Tibial artery (tissue), 4 donors: ENCODE results near the gene RSPH9.

Experiments used
- DNase-seq, 2 donors: peaks; one replicate each; pipeline ENCODE4 v3.0.0-alpha.2; 2019
- H3K27ac ChIP-seq, 2 donors: fragments of 200-600 bp; sonication (generic) in 1 of 2; 1 replicate in 1 of 2; 2 replicates in 1 of 2; pipeline ENCODE4 v1.5.1; 2018 to 2019; ENCODE audit warnings: mild to moderate bottlenecking in 1 of 2
- H3K27me3 ChIP-seq, 2 donors: fragments of 200-600 bp; sonication (generic) in 1 of 2; one replicate each; pipeline versions ENCODE4 v1.5.1 to v1.6.0; 2016 to 2019
- H3K36me3 ChIP-seq, 3 donors: fragments of 200-600 bp; sonication (generic) in 2 of 3; one replicate each; pipeline ENCODE4 v1.5.1; 2016 to 2019; ENCODE audit warnings: mild to moderate bottlenecking in 2 of 3
- H3K4me1 ChIP-seq, 4 donors: fragments of 200-600 bp; sonication (generic) in 2 of 4; 1 replicate in 3 of 4; 2 replicates in 1 of 4; pipeline ENCODE4 v1.5.1; 2016 to 2019
- H3K4me3 ChIP-seq, 2 donors: fragments of 200-600 bp; sonication (generic) in 1 of 2; 1 replicate in 1 of 2; 2 replicates in 1 of 2; pipeline ENCODE4 v1.5.1; 2018 to 2019; ENCODE audit warnings: mild to moderate bottlenecking in 2 of 2
- H3K9me3 ChIP-seq, 3 donors: fragments of 200-600 bp; sonication (generic) in 1 of 3; one replicate each; pipeline ENCODE4 v1.5.1; 2016 to 2019
- intact Hi-C: fragments of 100-400 bp; cut with DNase I; formaldehyde crosslinking; loops from one replicate; pipeline ENCODE4 v1.15.0; 2023; ENCODE audit warnings: low total_unique reads
- TF ChIP-seq, protein P1 (sequence below), 2 experiments: fragments of 200-600 bp in 1 of 2; fragments of 450-650 bp in 1 of 2; IDR thresholded peaks; one replicate each; pipeline ENCODE4 v1.5.1; 2017 to 2019; ENCODE audit warnings: antibody characterized with exemption in 2 of 2, mild to moderate bottlenecking in 1 of 2, moderate library complexity in 1 of 2

RSPH9 gene

DNA sequence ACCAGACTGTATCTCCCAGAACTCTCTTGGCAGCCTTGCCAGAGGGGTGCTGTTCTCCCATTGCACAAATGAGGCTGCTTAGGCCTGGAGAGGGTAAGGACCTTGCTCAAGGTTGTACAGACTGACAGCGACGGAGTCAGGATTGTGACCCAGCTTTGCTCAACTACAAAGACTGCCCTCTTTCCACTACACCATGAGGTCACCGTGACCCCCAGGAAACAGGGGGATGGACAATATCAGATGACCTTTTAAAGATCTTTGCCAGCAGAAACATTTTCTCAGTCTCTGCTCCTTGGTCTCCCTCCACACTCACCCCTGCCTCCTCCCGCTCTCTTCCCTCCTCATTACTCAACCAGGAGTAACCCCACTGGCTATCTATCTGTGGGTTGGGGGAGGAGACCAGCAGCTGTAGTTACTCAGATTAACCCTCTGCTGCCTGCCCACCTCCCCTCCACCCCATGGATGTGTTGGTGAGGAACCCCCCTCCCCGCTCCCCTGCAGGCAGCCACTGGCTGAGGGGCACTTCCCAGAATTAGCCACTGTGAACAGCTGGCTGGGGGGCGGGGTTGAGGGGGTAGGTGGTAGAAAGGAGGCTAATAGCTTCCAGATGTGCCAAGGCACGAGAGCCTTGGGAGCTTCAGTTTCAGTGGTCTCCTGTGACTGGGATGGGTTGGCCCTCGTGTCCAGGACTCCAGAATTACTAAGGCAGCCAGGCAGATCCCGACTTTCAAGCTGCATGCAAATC is 69.6 kb downstream of the RSPH9 start:
- Histone ChIP-seq H3K4me3 (no peak overlapping the region), H3K36me3 (no peaks in the 10 kb centered on the region), H3K9me3 (no peaks in the 10 kb centered on the region), H3K4me1 (peaks cover 0 to 19% (median 10%) of the 10 kb centered on the region in 4 donors), H3K27me3 (peaks cover 0 to 3% of the 10 kb centered on the region in 2 donors), H3K27ac (no peak overlapping the region)
- TF ChIP-seq, protein P1, sequence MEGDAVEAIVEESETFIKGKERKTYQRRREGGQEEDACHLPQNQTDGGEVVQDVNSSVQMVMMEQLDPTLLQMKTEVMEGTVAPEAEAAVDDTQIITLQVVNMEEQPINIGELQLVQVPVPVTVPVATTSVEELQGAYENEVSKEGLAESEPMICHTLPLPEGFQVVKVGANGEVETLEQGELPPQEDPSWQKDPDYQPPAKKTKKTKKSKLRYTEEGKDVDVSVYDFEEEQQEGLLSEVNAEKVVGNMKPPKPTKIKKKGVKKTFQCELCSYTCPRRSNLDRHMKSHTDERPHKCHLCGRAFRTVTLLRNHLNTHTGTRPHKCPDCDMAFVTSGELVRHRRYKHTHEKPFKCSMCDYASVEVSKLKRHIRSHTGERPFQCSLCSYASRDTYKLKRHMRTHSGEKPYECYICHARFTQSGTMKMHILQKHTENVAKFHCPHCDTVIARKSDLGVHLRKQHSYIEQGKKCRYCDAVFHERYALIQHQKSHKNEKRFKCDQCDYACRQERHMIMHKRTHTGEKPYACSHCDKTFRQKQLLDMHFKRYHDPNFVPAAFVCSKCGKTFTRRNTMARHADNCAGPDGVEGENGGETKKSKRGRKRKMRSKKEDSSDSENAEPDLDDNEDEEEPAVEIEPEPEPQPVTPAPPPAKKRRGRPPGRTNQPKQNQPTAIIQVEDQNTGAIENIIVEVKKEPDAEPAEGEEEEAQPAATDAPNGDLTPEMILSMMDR (IDR thresholded peaks at IDR 0.05): no peak
- intact Hi-C loops: no loop called here
- no peak for DNase-seq

DNA sequence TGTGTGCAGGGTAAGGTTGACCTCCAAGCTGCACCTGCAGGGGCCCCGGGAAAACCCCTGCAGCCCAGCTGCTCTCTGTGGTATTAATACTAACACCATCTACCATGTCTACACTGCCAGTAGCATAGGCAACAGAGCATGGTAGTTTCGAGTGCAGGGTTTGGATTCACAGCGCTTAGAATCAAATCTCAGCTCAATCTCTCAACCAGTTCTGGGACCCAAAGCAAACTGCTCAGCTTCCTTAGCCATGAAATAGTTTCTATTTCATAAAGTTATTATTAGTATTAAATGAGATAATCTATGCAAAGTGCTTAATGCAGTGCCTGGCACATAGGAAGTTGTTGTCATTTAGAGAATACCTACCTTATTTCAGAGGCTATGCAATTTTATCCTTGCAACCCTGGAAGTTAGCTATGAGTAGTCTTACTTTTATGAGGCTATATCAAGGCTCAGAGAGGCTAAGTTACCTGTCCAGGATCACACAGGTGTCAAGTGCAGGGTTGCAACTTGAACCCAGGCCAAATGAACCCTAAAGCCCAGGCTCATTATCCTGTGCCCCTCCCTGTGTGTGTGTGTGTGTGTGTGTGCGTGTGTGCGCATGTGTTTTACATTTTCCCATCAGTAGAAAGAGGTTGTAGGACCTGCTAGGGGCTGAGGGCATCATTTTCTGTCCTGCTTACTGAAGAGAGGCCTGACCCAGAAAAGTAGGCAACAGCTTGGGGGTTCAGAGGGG is 70.4 kb downstream of the RSPH9 start:
- H3K36me3 ChIP-seq: no peaks in the 10 kb centered on the region
- peaks cover 0 to 6% of the 10 kb centered on the region in 2 donors for H3K27me3 ChIP-seq
- no peaks in the 10 kb centered on the region for H3K9me3 ChIP-seq
- intact Hi-C loops: no loop called here
- no peak overlapping the region for H3K27ac ChIP-seq
- no peak overlapping the region for H3K4me3 ChIP-seq
- DNase-seq: no peak
- H3K4me1 ChIP-seq: peaks cover 0 to 19% (median 10%) of the 10 kb centered on the region in 4 donors
- TF ChIP-seq, protein P1 (IDR thresholded peaks at IDR 0.05): no peak

DNA sequence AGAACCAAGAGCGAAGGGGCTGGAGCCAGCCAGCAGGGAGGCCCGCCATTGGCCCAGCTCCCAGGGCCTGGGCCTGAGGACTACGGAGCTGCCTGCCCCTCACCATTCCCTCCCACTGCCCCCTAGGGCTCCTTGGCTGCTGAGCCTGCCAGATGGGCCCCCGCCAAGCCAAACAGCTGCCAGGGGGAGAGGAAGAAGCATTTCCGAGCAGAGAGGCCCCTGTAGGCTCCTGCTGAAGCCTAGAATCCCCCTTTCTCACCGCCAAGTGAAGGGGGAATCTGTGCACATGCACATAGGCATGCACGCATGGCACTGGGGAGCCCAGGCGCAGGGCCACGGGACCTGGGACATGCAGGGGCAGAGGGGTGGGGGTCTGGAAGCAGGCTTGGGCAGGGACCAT is 71.3 kb downstream of the RSPH9 start:
- TF ChIP-seq, protein P1 (IDR thresholded peaks at IDR 0.05): no peak
- Histone ChIP-seq H3K4me1 (peaks cover 0 to 19% (median 10%) of the 10 kb centered on the region in 4 donors), H3K4me3 (no peak overlapping the region), H3K9me3 (no peaks in the 10 kb centered on the region), H3K27ac (no peak overlapping the region), H3K36me3 (no peaks in the 10 kb centered on the region), H3K27me3 (peaks cover 0 to 3% of the 10 kb centered on the region in 2 donors)
- intact Hi-C loops: no loop called here
- no peak for DNase-seq

DNA sequence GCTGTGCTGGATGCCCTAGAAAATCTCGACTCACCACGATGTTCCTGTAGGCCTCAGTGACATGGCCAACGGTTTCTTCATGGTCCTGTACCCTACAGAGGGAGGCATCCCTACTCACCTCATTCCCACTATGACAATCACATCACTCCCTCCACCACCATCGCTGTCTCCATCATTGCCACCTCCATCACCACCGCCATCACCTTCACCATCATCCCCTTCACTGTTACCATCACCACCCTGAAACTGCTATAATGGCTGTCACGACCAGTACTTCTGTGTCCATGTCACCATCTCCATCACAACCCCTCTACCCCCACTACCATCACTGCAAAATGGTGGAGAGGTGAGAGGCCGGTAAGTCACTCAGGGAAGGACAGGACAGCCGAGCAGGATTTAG is 72.6 kb downstream of the RSPH9 start:
- TF ChIP-seq, protein P1 (IDR thresholded peaks at IDR 0.05): no peak
- no peak for DNase-seq
- Histone ChIP-seq H3K4me3 (no peak overlapping the region), H3K36me3 (no peaks in the 10 kb centered on the region), H3K4me1 (peaks cover 0 to 19% (median 10%) of the 10 kb centered on the region in 4 donors), H3K27me3 (peaks cover 0 to 3% of the 10 kb centered on the region in 2 donors), H3K9me3 (no peaks in the 10 kb centered on the region), H3K27ac (no peak overlapping the region)
- intact Hi-C loops: no loop called here

DNA sequence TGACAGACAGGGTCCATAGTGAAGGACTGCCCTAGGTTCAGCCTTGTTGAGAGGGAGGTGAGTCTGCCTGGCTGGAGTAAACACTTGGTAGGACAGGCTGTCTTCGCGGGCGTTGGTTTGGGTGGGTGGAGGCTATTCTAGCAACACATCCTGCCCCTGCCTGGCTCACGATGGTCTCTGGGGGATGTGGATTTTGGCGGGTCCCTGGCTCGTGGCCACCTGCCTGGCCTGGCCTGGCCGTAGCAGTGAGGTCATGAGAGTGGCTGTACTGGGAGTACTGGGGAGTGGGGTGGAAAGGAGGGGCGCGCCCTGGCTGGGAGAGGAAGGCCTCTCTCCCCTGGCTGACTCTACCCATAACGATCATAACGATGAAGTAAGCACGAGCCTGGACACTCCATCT is 73.0 kb downstream of the RSPH9 start:
- H3K4me3 ChIP-seq: no peak overlapping the region
- H3K36me3 ChIP-seq: no peaks in the 10 kb centered on the region
- intact Hi-C loops: no loop called here
- H3K9me3 ChIP-seq: no peaks in the 10 kb centered on the region
- peaks cover 0 to 3% of the 10 kb centered on the region in 2 donors for H3K27me3 ChIP-seq
- peaks cover 0 to 19% (median 10%) of the 10 kb centered on the region in 4 donors for H3K4me1 ChIP-seq
- peak; percentile 75 to 79 for DNase-seq
- H3K27ac ChIP-seq: peak overlapping the region in 1 of 2 donors; percentile 27
- TF ChIP-seq, protein P1 (IDR thresholded peaks at IDR 0.05): no peak
